Endothelial cell of umbilical vein (primary cell): Measurements from ENCODE around the gene ADGRD1. TPM values are rescaled to one million over a fixed set of nuclear protein-coding genes. Genes with fewer than 3 reads are reported as not detected.

ENCODE experiments used
- BruUV-seq: library from RNA; stranded (reverse); fragments of 400-500 nt; replicated peaks from 2 replicates; lab custom pipeline; 2021; lab: Mats Ljungman, UMichigan
- CTCF ChIA-PET: fragments of 300-600, 350-600 bp; sonication (Branson Sonifier 250); formaldehyde crosslinking; loops from one replicate; lab custom pipeline; 2021; ENCODE audit warnings: antibody characterized with exemption, inconsistent platforms; lab: Charles Lee
- POLR2A ChIA-PET: fragments of 300-600, 350-600 bp; sonication (Branson Sonifier 250); formaldehyde crosslinking; loops from one replicate; lab custom pipeline; 2021; ENCODE audit warnings: antibody characterized with exemption, inconsistent platforms; lab: Charles Lee
- DNase-seq: peaks from one replicate; pipeline ENCODE4 v3.0.0-alpha.2; 2011; ENCODE audit warnings: low read depth, low spot score
- FAIRE-seq: peaks from 2 replicates; lab custom pipeline; 2011; peaks lifted over from hg19 to GRCh38; lab: Jason Lieb, UNC
- H2AFZ ChIP-seq: 2 replicates; pipeline ENCODE4 v1.6.0; 2012; ENCODE audit warnings: low read depth, low read length, control low read depth, inconsistent platforms
- H3K27ac ChIP-seq: 2 replicates; pipeline ENCODE4 v1.5.1; 2011; ENCODE audit warnings: low read depth, mild to moderate bottlenecking, control low read depth, low read length, moderate library complexity; ENCODE audit not compliant: insufficient read depth
- H3K27me3 ChIP-seq, 2 experiments: 2 replicates each; pipeline versions ENCODE4 v1.6.0 to v1.6.1; 2011; ENCODE audit warnings: low read length in 2 of 2, mixed read lengths in 1 of 2; ENCODE audit not compliant: control insufficient read depth in 2 of 2, insufficient read depth in 2 of 2
- H3K36me3 ChIP-seq, 2 experiments: 2 replicates in 1 of 2; 3 replicates in 1 of 2; pipeline ENCODE4 v1.5.1; 2011; ENCODE audit warnings: low read length in 2 of 2, mild to moderate bottlenecking in 1 of 2, moderate library complexity in 1 of 2; ENCODE audit not compliant: control insufficient read depth in 2 of 2, insufficient read depth in 2 of 2; ENCODE audit errors: extremely low read depth in 1 of 2
- H3K4me1 ChIP-seq: 3 replicates; pipeline ENCODE4 v1.5.1; 2011; ENCODE audit warnings: mild to moderate bottlenecking, low read length; ENCODE audit not compliant: control insufficient read depth, insufficient read depth; ENCODE audit errors: extremely low read depth
- H3K4me2 ChIP-seq: 2 replicates; pipeline ENCODE4 v1.6.1; 2011; ENCODE audit warnings: low read length, control low read depth, mixed read lengths; ENCODE audit not compliant: insufficient read depth
- H3K4me3 ChIP-seq, 3 experiments: fragments of 200-600 bp in 1 of 3; sonication (generic), shearing (Covaris generic) in 1 of 3; replicated peaks in 1 of 3; 2 replicates each; pipeline ENCODE4 v1.5.1; 2011 to 2016; ENCODE audit warnings: control low read depth in 3 of 3, low read length in 3 of 3, mild to moderate bottlenecking in 2 of 3, inconsistent platforms in 1 of 3, low read depth in 1 of 3, moderate library complexity in 1 of 3; ENCODE audit not compliant: insufficient read depth in 1 of 3
- H3K79me2 ChIP-seq: 2 replicates; pipeline ENCODE4 v1.6.0; 2012; ENCODE audit warnings: low read length, inconsistent platforms; ENCODE audit not compliant: control insufficient read depth, insufficient read depth
- H3K9ac ChIP-seq: replicated peaks from 2 replicates; pipeline ENCODE3; 2011; ENCODE audit warnings: low read length, control low read depth; ENCODE audit not compliant: insufficient read depth; ENCODE audit errors: extremely low read depth
- H3K9me1 ChIP-seq: replicated peaks from 3 replicates; pipeline ENCODE4 v1.6.0; 2011; ENCODE audit warnings: mild to moderate bottlenecking, low read length; ENCODE audit not compliant: control insufficient read depth, insufficient read depth; ENCODE audit errors: extremely low read depth
- H3K9me3 ChIP-seq: replicated peaks from 2 replicates; pipeline ENCODE4 v1.5.1; 2012; ENCODE audit warnings: low read length, inconsistent platforms; ENCODE audit not compliant: control insufficient read depth, insufficient read depth
- H4K20me1 ChIP-seq: replicated peaks from 2 replicates; pipeline ENCODE3; 2011; ENCODE audit warnings: mild to moderate bottlenecking, low read length; ENCODE audit not compliant: control insufficient read depth, insufficient read depth; ENCODE audit errors: extremely low read depth
- EZH2 ChIP-seq: IDR thresholded peaks from 2 replicates; pipeline ENCODE4 v1.6.1; 2012; ENCODE audit warnings: borderline replicate concordance, low read depth, mild to moderate bottlenecking, moderate library complexity, low read length, inconsistent platforms; ENCODE audit not compliant: severe bottlenecking
- FOS ChIP-seq: IDR thresholded peaks from 2 replicates; pipeline ENCODE4 v1.6.1; 2011; ENCODE audit warnings: mild to moderate bottlenecking, low read length, moderate library complexity, borderline replicate concordance; ENCODE audit not compliant: insufficient read depth
- GATA2 ChIP-seq: IDR thresholded peaks from 2 replicates; pipeline ENCODE4 v1.7.0; 2011; ENCODE audit warnings: low read depth, mild to moderate bottlenecking, moderate library complexity, mixed read lengths, low read length; ENCODE audit not compliant: insufficient read length, insufficient read depth
- JUN ChIP-seq: IDR thresholded peaks from 2 replicates; pipeline ENCODE4 v1.6.1; 2011; ENCODE audit warnings: borderline replicate concordance, low read depth; ENCODE audit not compliant: insufficient read length, insufficient read depth
- MYC ChIP-seq: IDR thresholded peaks from one replicate; pipeline ENCODE4 v1.6.1; 2011; ENCODE audit warnings: mild to moderate bottlenecking, low read depth, low read length
- POLR2A ChIP-seq: IDR thresholded peaks from 2 replicates; pipeline ENCODE4 v1.6.1; 2012; ENCODE audit warnings: low read depth, mild to moderate bottlenecking, control low read depth, low read length
- POLR2AphosphoS5 ChIP-seq: IDR thresholded peaks from 2 replicates; pipeline ENCODE4 v1.6.1; 2012; ENCODE audit warnings: low read depth, mild to moderate bottlenecking, control low read depth, low read length, moderate library complexity; ENCODE audit not compliant: insufficient read depth
- dilution Hi-C: fragments of 300-500 bp; cut with MboI; formaldehyde crosslinking; loops from one replicate; pipeline ENCODE4 v1.15.0; 2019; ENCODE audit warnings: low sequenced_read_pairs; ENCODE audit not compliant: extremely low pct_ligation_motif_present
- intact Hi-C: fragments of 100-400 bp; cut with micrococcal nuclease; formaldehyde crosslinking; loops from one replicate; pipeline ENCODE4 v1.10.0; 2022
- polyA plus RNA-seq, 4 experiments: library from polyadenylated mRNA; depleted of rRNA in 3 of 4; stranded (reverse) in 3 of 4; unstranded in 1 of 4; fragments of >200 nt; gene quantifications; 2 replicates each; pipeline versions ENCODE4 v1.2.1 to v1.2.3, GENCODE V29; 2011 to 2012; ENCODE audit warnings: missing spikeins in 1 of 4
- total RNA-seq: library from RNA; stranded (reverse); gene quantifications from 2 replicates; pipeline ENCODE4 v1.2.3, GENCODE V29; 2021
- TF ChIP-seq, protein P1 (sequence below), 2 donors: IDR thresholded peaks; 1 replicate in 1 of 2; 2 replicates in 1 of 2; pipeline ENCODE4 v1.5.1; 2011; ENCODE audit warnings: low read length in 2 of 2, mild to moderate bottlenecking in 2 of 2, moderate library complexity in 2 of 2, control low read depth in 1 of 2, inconsistent platforms in 1 of 2, low read depth in 1 of 2; ENCODE audit not compliant: insufficient read depth in 1 of 2; ENCODE audit errors: extremely low read depth in 1 of 2
- TF ChIP-seq, protein P2 (sequence below): IDR thresholded peaks from 2 replicates; pipeline ENCODE4 v1.6.1; 2011; ENCODE audit not compliant: insufficient read depth, insufficient read length

Gene ADGRD1
- total and polyA plus RNA-seq, 2 donors (not counting 3 experiments of a cell fraction or from before 2014, with no cell fraction given) = 0.07 TPM; not detected in 1

DNA sequence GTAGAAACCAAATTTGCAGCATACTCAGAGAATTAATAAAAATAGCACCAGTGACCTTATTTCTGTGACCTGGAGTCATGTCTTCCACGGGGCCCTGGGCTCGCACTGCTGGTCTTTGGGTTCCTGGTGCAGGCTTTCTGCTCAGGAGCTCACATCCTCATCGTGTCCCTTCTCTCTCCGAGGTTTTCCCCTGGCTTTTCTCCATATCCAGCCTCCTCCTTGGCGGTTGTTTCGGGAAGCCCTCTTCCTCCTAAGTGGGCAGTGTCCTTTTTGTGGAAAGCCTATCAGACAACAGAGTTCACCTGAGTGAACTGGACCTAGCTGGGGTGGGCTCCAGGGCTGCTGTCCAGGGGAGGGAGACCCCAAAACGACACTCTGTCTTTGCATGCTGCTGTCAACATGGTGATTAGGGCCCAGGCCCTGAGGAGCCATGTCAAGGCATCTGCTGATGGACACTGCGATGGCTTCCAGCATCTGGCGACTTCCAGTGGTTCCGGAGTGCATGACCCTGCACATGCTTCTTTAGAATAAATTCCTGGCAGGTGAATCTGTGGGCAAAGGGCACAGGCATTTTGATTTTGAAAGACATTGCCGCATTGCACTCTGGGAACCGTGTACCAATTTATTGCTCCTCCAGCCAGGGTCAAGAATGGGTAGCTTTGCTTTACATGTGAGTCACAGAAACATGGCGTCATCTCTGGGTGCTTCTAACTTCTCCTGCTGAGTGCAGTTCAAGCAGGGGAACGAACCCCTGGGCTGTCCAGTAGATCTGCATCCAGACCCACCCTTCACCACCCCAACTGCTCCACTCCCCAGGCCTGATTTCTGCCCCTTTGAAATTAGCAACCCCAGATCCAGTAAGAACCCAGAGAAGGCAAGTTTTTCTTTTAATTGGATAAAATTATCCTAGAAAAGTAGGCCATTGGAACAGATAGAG lies 136.8 kb downstream of the ADGRD1 start:
- H3K4me1 ChIP-seq = no peaks in the 10 kb centered on the region
- POLR2A ChIA-PET = no interaction called here
- no peaks in the 10 kb centered on the region for H3K79me2 ChIP-seq

DNA sequence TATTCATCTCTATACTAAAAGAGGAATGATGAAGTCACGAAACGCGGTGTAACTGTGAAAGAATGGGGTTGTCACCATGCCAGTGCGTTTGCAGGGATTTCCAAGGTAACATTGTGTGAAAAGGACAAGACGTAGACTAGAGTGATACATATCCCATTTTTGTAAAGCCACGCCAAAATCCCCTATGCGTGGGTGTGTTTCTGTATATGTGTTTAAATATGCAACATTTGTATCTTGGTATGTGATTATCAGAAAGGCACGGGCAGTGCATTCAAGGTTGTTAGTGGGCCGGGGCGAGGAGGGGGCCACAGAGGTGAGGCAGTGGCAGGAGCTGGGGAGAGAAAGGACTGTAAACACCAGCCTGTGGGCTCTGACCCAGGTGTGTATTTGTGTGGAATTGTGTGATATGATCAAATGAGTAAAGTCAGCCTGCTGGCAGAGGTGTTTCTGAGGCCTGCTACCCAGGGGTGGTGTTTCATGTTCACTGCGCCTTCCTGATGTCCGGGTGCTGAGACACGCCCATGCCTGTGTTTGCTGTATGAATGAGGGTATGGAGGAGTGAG lies 137.8 kb downstream of the ADGRD1 start:
- no peak for FAIRE-seq
- H3K27me3 ChIP-seq = no peaks in the 10 kb centered on the region
- DNase-seq = no peak
- no peak overlapping the region for H3K4me3 ChIP-seq
- no peaks in the 10 kb centered on the region for H4K20me1 ChIP-seq
- no TSS peak for BruUV-seq
- intact Hi-C loops = no loop called here
- H3K9me1 ChIP-seq = no peaks in the 10 kb centered on the region
- TF ChIP-seq POLR2AphosphoS5 (no peak), GATA2 (no peak), FOS (no peak), POLR2A (no peak), JUN (no peak), EZH2 (no peak), MYC (no peak)
- TF ChIP-seq, protein P1, sequence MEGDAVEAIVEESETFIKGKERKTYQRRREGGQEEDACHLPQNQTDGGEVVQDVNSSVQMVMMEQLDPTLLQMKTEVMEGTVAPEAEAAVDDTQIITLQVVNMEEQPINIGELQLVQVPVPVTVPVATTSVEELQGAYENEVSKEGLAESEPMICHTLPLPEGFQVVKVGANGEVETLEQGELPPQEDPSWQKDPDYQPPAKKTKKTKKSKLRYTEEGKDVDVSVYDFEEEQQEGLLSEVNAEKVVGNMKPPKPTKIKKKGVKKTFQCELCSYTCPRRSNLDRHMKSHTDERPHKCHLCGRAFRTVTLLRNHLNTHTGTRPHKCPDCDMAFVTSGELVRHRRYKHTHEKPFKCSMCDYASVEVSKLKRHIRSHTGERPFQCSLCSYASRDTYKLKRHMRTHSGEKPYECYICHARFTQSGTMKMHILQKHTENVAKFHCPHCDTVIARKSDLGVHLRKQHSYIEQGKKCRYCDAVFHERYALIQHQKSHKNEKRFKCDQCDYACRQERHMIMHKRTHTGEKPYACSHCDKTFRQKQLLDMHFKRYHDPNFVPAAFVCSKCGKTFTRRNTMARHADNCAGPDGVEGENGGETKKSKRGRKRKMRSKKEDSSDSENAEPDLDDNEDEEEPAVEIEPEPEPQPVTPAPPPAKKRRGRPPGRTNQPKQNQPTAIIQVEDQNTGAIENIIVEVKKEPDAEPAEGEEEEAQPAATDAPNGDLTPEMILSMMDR (IDR thresholded peaks at IDR 0.05; ENCODE audit: extremely low read depth in 1 of 2, insufficient read depth in 1 of 2, low read depth in 1 of 2, low read length in 2 of 2) = no peak
- TF ChIP-seq, protein P2, sequence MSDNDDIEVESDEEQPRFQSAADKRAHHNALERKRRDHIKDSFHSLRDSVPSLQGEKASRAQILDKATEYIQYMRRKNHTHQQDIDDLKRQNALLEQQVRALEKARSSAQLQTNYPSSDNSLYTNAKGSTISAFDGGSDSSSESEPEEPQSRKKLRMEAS = no peak
- H3K4me2 ChIP-seq = no peak overlapping the region
- no peak overlapping the region for H3K9ac ChIP-seq
- dilution Hi-C loops = no loop called here
- no peaks in the 10 kb centered on the region for H3K79me2 ChIP-seq
- no peaks in the 10 kb centered on the region for H3K36me3 ChIP-seq
- H2AFZ ChIP-seq = no peak overlapping the region
- no peaks in the 10 kb centered on the region for H3K9me3 ChIP-seq
- CTCF ChIA-PET = no interaction called here
- no peak overlapping the region for H3K27ac ChIP-seq
- POLR2A ChIA-PET = no interaction called here
- H3K4me1 ChIP-seq = no peaks in the 10 kb centered on the region

More for the DNA sequence above, 136.8 kb downstream of the ADGRD1 start:
- Histone ChIP-seq H3K27me3 (no peaks in the 10 kb centered on the region), H3K27ac (no peak overlapping the region), H4K20me1 (no peaks in the 10 kb centered on the region), H3K9me3 (no peaks in the 10 kb centered on the region), H2AFZ (no peak overlapping the region), H3K4me2 (no peak overlapping the region), H3K4me3 (no peak overlapping the region), H3K9ac (no peak overlapping the region), H3K9me1 (no peaks in the 10 kb centered on the region), H3K36me3 (no peaks in the 10 kb centered on the region)
- FAIRE-seq (no peak), DNase-seq (no peak)
- CTCF ChIA-PET = no interaction called here
- intact Hi-C loops (no loop called here), dilution Hi-C loops (no loop called here)
- no TSS peak for BruUV-seq
- TF ChIP-seq POLR2AphosphoS5 (no peak), POLR2A (no peak)
